K562 (cell line): ENCODE results near the gene MAPK13. TPM values are rescaled to one million over a fixed set of nuclear protein-coding genes. Genes with fewer than 3 reads are reported as not detected.

Source experiments
- CBX3 ChIP-seq, 2 experiments: IDR thresholded peaks; 1 replicate in 1 of 2; 2 replicates in 1 of 2; pipeline ENCODE4 v1.6.1; 2012; ENCODE audit warnings: inconsistent platforms in 2 of 2, low read length in 2 of 2, borderline replicate concordance in 1 of 2, control low read depth in 1 of 2
- ETV1 ChIP-seq: fragments of 450-650 bp; conservative IDR thresholded peaks from 2 replicates; pipeline ENCODE4 v1.6.1; 2016; ENCODE audit warnings: missing genetic modification characterization, control low read depth, low read depth, missing compliant biosample characterization
- KLF10 ChIP-seq: fragments of 250-450 bp; sonication (Bioruptor Pico); IDR thresholded peaks from 2 replicates; pipeline ENCODE4 v1.6.1; 2021; ENCODE audit warnings: matching md5 sums
- KLF16 ChIP-seq: IDR thresholded peaks from 2 replicates; pipeline ENCODE4 v1.6.1; 2016; ENCODE audit warnings: antibody characterized with exemption
- MAFF ChIP-seq: IDR thresholded peaks from 2 replicates; pipeline ENCODE4 v1.6.1; 2012; ENCODE audit warnings: low read length, improper control_type of control experiment
- NR1H2 ChIP-seq: sonication (generic); formaldehyde crosslinking; IDR thresholded peaks from 2 replicates; pipeline ENCODE4 v1.4.0; 2020; ENCODE audit warnings: mild to moderate bottlenecking, missing genetic modification reagents
- SP2 ChIP-seq: IDR thresholded peaks from 2 replicates; pipeline ENCODE4 v1.6.1; 2011; ENCODE audit warnings: mild to moderate bottlenecking, low read depth, low read length, moderate library complexity; ENCODE audit not compliant: poor library complexity, severe bottlenecking; ENCODE audit errors: extremely low read depth
- TEAD2 ChIP-seq: fragments of 450-650 bp; IDR thresholded peaks from 2 replicates; pipeline ENCODE4 v1.6.1; 2016; ENCODE audit warnings: missing genetic modification characterization, control low read depth, missing compliant biosample characterization
- YBX1 ChIP-seq: fragments of 450-650 bp; IDR thresholded peaks from 2 replicates; pipeline ENCODE4 v1.7.1; 2016; ENCODE audit warnings: mild to moderate bottlenecking
- ZNF384 ChIP-seq: IDR thresholded peaks from 2 replicates; pipeline ENCODE4 v1.6.1; 2012; ENCODE audit warnings: low read depth, low read length, improper control_type of control experiment
- ZNF41 ChIP-seq: fragments of 250-450 bp; sonication (Bioruptor Pico); conservative IDR thresholded peaks from 2 replicates; pipeline ENCODE4 v1.4.0; 2020; ENCODE audit warnings: mild to moderate bottlenecking
- ZNF431 ChIP-seq: sonication (generic); formaldehyde crosslinking; IDR thresholded peaks from 2 replicates; pipeline ENCODE4 v1.8.0; 2022; ENCODE audit warnings: mild to moderate bottlenecking, missing genetic modification reagents
- ZNF507 ChIP-seq: conservative IDR thresholded peaks from 2 replicates; pipeline ENCODE4 v1.6.1; 2017; ENCODE audit warnings: missing genetic modification characterization, missing compliant biosample characterization
- ZNF561 ChIP-seq: fragments of 450-650 bp; formaldehyde crosslinking; conservative IDR thresholded peaks from 2 replicates; pipeline ENCODE4 v1.4.0; 2020; ENCODE audit warnings: mild to moderate bottlenecking, moderate library complexity
- polyA plus RNA-seq, 8 experiments: library from polyadenylated mRNA; depleted of rRNA in 4 of 8; stranded (reverse) in 5 of 8; unstranded in 3 of 8; fragments of >200 nt; fragmentation: Nextera tagmentation in 2 of 8; fragmentation: Illumina TruSeq in 1 of 8; extraction: Ambion mirVana in 2 of 8; extraction: Trizol in 1 of 8; gene quantifications; 2 replicates each; pipeline versions ENCODE4 v1.2.1 to v1.2.3, GENCODE V29; 2011 to 2014; ENCODE audit warnings: inconsistent platforms in 1 of 8, missing spikeins in 1 of 8
- total RNA-seq, 7 experiments: library from RNA; depleted of rRNA in 6 of 7; stranded (reverse); fragments of >200 nt in 6 of 7; fragmentation: Illumina TruSeq in 2 of 7; extraction: Trizol in 2 of 7; gene quantifications; 2 replicates each; pipeline versions ENCODE4 v1.2.1 to v1.2.3, GENCODE V29; 2011 to 2021; ENCODE audit warnings: low replicate concordance in 1 of 7
- TF ChIP-seq, protein P1 (sequence below): fragments of 250-450 bp; sonication (Bioruptor Pico); IDR thresholded peaks from 2 replicates; pipeline ENCODE4 v1.4.0; 2020
- TF ChIP-seq, protein P2 (sequence below): fragments of 450-650 bp; formaldehyde crosslinking; IDR thresholded peaks from 2 replicates; pipeline ENCODE4 v1.4.0; 2020; ENCODE audit warnings: mild to moderate bottlenecking, moderate library complexity
- TF ChIP-seq, protein P3 (sequence below): fragments of 450-650 bp; IDR thresholded peaks from 2 replicates; pipeline ENCODE4 v1.6.1; 2014; ENCODE audit warnings: low read depth, mild to moderate bottlenecking, moderate library complexity, borderline replicate concordance
- TF ChIP-seq, protein P4 (sequence below): sonication (generic); formaldehyde crosslinking; IDR thresholded peaks from 2 replicates; pipeline ENCODE4 v1.8.1; 2023; ENCODE audit warnings: mild to moderate bottlenecking, missing genetic modification reagents, moderate library complexity
- TF ChIP-seq, protein P5 (sequence below): fragments of 250-450 bp; sonication (Bioruptor Pico); IDR thresholded peaks from 2 replicates; pipeline ENCODE4 v1.4.0; 2020; ENCODE audit warnings: mild to moderate bottlenecking, moderate library complexity
- TF ChIP-seq, protein P6 (sequence below): fragments of 450-650 bp; formaldehyde crosslinking; IDR thresholded peaks from 2 replicates; pipeline ENCODE4 v1.4.0; 2020; ENCODE audit warnings: mild to moderate bottlenecking, moderate library complexity

MAPK13 gene
- total and polyA plus RNA-seq, 9 of the 15 experiments (the other 6 are each of a cell fraction or from before 2014, with no cell fraction given) = 0.03 to 2.3 (median 0.48) TPM; not detected in 1

DNA sequence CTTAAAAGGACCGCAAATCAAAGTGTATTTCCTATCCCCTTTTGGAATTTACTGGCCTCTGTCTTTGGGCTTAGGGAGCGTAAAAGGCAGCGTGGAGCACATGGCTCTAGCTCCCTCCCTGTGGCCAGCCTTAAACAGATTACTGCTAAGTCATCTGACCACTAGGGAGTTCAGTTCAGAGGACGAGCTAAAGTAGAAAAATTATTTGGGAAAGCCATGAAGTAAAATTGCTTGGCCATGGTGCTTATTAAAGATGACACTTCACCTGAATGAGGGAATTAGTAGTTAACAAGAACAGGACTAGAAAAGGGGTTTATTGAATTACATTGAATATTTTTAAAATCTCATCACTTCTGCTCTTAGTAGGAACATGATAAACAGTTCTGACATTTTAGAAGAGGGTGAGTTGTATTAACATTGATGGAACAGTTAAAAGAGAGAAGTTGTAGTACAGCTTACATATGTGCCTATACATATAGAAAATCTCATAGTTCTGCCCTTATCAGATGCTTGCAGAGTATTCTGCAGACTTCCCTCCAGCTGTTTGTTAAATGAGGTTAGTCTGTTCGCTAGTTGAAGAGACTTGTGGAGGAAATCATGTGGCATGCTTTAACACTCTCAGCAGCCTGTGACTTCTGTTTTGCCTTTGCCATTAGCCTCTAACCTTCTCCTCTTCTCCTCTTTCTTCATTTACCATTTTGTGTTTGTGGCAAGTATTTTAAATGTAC is 31.2 kb upstream of the MAPK13 start (continued):
- TF ChIP-seq SP2 (no peak), ZNF41 (CRISPR knock-in tag) (no peak), NR1H2 (CRISPR knock-in tag) (no peak), ZNF507 (tag) (no peak), YBX1 (no peak), MAFF (peak; percentile 74), ETV1 (tag) (no peak), ZNF561 (CRISPR knock-in tag) (no peak), ZNF384 (no peak), TEAD2 (tag) (no peak), ZNF431 (no peak), CBX3 (IDR thresholded peaks at IDR 0.05; ENCODE audit: borderline replicate concordance in 1 of 2, low read length in 2 of 2) (peak in 1 of 2 experiments; percentile 65; a peak in 2 of 3 replicates), KLF10 (CRISPR knock-in tag) (no peak), KLF16 (peak; percentile 64)
- TF ChIP-seq, protein P1, sequence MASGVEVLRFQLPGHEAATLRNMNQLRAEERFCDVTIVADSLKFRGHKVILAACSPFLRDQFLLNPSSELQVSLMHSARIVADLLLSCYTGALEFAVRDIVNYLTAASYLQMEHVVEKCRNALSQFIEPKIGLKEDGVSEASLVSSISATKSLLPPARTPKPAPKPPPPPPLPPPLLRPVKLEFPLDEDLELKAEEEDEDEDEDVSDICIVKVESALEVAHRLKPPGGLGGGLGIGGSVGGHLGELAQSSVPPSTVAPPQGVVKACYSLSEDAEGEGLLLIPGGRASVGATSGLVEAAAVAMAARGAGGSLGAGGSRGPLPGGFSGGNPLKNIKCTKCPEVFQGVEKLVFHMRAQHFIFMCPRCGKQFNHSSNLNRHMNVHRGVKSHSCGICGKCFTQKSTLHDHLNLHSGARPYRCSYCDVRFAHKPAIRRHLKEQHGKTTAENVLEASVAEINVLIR = no peak
- TF ChIP-seq, protein P2, sequence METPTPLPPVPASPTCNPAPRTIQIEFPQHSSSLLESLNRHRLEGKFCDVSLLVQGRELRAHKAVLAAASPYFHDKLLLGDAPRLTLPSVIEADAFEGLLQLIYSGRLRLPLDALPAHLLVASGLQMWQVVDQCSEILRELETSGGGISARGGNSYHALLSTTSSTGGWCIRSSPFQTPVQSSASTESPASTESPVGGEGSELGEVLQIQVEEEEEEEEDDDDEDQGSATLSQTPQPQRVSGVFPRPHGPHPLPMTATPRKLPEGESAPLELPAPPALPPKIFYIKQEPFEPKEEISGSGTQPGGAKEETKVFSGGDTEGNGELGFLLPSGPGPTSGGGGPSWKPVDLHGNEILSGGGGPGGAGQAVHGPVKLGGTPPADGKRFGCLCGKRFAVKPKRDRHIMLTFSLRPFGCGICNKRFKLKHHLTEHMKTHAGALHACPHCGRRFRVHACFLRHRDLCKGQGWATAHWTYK (CRISPR knock-in tag) = no peak
- TF ChIP-seq, protein P3, sequence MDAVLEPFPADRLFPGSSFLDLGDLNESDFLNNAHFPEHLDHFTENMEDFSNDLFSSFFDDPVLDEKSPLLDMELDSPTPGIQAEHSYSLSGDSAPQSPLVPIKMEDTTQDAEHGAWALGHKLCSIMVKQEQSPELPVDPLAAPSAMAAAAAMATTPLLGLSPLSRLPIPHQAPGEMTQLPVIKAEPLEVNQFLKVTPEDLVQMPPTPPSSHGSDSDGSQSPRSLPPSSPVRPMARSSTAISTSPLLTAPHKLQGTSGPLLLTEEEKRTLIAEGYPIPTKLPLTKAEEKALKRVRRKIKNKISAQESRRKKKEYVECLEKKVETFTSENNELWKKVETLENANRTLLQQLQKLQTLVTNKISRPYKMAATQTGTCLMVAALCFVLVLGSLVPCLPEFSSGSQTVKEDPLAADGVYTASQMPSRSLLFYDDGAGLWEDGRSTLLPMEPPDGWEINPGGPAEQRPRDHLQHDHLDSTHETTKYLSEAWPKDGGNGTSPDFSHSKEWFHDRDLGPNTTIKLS = no peak; the same call in 1 of the 2 replicates
- TF ChIP-seq, protein P4, sequence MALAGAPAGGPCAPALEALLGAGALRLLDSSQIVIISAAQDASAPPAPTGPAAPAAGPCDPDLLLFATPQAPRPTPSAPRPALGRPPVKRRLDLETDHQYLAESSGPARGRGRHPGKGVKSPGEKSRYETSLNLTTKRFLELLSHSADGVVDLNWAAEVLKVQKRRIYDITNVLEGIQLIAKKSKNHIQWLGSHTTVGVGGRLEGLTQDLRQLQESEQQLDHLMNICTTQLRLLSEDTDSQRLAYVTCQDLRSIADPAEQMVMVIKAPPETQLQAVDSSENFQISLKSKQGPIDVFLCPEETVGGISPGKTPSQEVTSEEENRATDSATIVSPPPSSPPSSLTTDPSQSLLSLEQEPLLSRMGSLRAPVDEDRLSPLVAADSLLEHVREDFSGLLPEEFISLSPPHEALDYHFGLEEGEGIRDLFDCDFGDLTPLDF (CRISPR knock-in tag) = no peak
- TF ChIP-seq, protein P5, sequence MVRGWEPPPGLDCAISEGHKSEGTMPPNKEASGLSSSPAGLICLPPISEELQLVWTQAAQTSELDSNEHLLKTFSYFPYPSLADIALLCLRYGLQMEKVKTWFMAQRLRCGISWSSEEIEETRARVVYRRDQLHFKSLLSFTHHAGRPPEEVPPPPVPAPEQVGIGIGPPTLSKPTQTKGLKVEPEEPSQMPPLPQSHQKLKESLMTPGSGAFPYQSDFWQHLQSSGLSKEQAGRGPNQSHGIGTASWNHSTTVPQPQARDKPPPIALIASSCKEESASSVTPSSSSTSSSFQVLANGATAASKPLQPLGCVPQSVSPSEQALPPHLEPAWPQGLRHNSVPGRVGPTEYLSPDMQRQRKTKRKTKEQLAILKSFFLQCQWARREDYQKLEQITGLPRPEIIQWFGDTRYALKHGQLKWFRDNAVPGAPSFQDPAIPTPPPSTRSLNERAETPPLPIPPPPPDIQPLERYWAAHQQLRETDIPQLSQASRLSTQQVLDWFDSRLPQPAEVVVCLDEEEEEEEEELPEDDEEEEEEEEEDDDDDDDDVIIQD (CRISPR knock-in tag) = no peak
- TF ChIP-seq, protein P6, sequence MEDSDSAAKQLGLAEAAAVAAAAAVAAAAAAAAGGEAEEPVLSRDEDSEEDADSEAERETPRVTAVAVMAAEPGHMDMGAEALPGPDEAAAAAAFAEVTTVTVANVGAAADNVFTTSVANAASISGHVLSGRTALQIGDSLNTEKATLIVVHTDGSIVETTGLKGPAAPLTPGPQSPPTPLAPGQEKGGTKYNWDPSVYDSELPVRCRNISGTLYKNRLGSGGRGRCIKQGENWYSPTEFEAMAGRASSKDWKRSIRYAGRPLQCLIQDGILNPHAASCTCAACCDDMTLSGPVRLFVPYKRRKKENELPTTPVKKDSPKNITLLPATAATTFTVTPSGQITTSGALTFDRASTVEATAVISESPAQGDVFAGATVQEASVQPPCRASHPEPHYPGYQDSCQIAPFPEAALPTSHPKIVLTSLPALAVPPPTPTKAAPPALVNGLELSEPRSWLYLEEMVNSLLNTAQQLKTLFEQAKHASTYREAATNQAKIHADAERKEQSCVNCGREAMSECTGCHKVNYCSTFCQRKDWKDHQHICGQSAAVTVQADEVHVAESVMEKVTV (CRISPR knock-in tag) = no peak
